Loucy (cell line): ENCODE data around the gene ACVR1B.

Source experiments
- H2AFZ ChIP-seq: fragments of 200-600 bp; sonication (generic); 2 replicates; pipeline ENCODE4 v1.6.0; 2016; ENCODE audit warnings: antibody characterized with exemption, mild to moderate bottlenecking, low read length, moderate library complexity
- H3F3A ChIP-seq: fragments of 200-600 bp; 2 replicates; pipeline ENCODE4 v1.6.0; 2016; ENCODE audit warnings: antibody characterized with exemption, low read depth, mild to moderate bottlenecking
- H3K27me3 ChIP-seq: fragments of 200-600 bp; sonication (generic); 2 replicates; pipeline ENCODE4 v1.6.1; 2014; ENCODE audit warnings: low read length, mild to moderate bottlenecking; ENCODE audit not compliant: insufficient read depth, poor library complexity, severe bottlenecking
- H3K36me3 ChIP-seq: fragments of 200-600 bp; sonication (generic); 2 replicates; pipeline ENCODE4 v1.6.1; 2016; ENCODE audit warnings: low read length; ENCODE audit not compliant: insufficient read depth
- H3K4me1 ChIP-seq: fragments of 200-600 bp; sonication (generic); 2 replicates; pipeline ENCODE4 v1.5.1; 2014; ENCODE audit warnings: low read length, mild to moderate bottlenecking; ENCODE audit not compliant: insufficient read depth, poor library complexity, severe bottlenecking
- H3K4me2 ChIP-seq: fragments of 200-600 bp; sonication (generic); 2 replicates; pipeline ENCODE4 v1.6.0; 2014; ENCODE audit warnings: antibody characterized with exemption, low read length, low read depth, mild to moderate bottlenecking; ENCODE audit not compliant: poor library complexity, severe bottlenecking
- H3K4me3 ChIP-seq: fragments of 200-600 bp; sonication (generic); 2 replicates; pipeline ENCODE4 v1.5.1; 2014; ENCODE audit warnings: low read length, mild to moderate bottlenecking, mixed read lengths; ENCODE audit not compliant: poor library complexity, severe bottlenecking
- H3K79me2 ChIP-seq: fragments of 200-600 bp; sonication (generic); 2 replicates; pipeline ENCODE4 v1.6.1; 2014; ENCODE audit warnings: low read length; ENCODE audit not compliant: insufficient read depth
- H3K9ac ChIP-seq: fragments of 200-600 bp; sonication (generic); 2 replicates; pipeline ENCODE4 v1.6.0; 2014; ENCODE audit warnings: mild to moderate bottlenecking, low read depth, low read length, moderate library complexity; ENCODE audit not compliant: poor library complexity, severe bottlenecking
- H3K9me2 ChIP-seq: fragments of 200-600 bp; sonication (generic); replicated peaks from 2 replicates; pipeline ENCODE4 v1.6.1; 2016; ENCODE audit warnings: low read depth, low read length, mixed read lengths
- H3K9me3 ChIP-seq: fragments of 200-600 bp; sonication (generic); 2 replicates; pipeline ENCODE4 v1.6.1; 2014; ENCODE audit warnings: mild to moderate bottlenecking, antibody characterized with exemption, low read length, low read depth; ENCODE audit not compliant: insufficient read depth
- H4K20me1 ChIP-seq: fragments of 200-600 bp; sonication (generic); 2 replicates; pipeline ENCODE4 v1.6.0; 2014; ENCODE audit warnings: antibody characterized with exemption, low read length, mild to moderate bottlenecking; ENCODE audit not compliant: insufficient read depth, poor library complexity, severe bottlenecking
- EZH2phosphoT487 ChIP-seq: fragments of 200-600 bp; IDR thresholded peaks from 2 replicates; pipeline ENCODE4 v1.6.1; 2018; ENCODE audit warnings: antibody characterized with exemption, mild to moderate bottlenecking, moderate library complexity, borderline replicate concordance
- TF ChIP-seq, protein P1 (sequence below): fragments of 200-600 bp; sonication (generic); conservative IDR thresholded peaks from 2 replicates; pipeline ENCODE4 v1.5.1; 2014; ENCODE audit warnings: mild to moderate bottlenecking, antibody characterized with exemption, low read length

ACVR1B gene

DNA sequence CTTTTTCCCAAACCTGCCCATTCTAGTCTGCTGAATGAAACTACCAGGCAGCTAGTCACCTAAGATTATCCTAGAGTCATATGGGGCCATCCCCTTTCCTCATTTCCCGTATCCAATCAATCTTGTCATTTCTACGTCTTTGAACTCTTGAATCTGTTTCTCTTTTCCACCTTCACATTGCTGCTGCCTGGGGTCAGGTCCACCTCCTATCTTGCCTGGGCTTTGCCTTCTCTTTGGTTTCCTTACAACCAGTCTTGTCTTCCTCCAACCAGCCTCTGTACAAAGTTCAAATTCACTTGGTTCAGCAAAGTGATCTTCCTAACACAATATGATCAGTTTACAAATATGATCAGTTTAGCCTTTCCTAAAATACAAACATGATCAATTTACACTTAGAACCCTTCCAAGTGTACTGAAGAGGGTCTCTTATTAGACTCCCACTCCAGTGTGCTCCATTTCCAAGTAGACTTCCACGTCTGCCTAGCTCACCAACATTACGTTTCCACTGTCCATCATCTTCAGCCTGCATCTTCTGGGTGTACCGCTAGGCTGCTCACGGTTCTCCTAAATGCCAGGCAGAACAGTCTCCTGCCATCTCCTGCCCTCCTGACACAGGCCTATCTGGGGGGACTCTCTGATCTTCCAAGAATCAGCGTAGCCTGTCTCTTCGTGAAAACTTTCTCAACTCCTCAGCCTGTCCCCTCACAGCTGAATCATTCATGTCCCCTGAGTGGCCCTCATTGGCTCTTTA lies 4.1 kb upstream of the ACVR1B start:
- no peak overlapping the region for H3K4me3 ChIP-seq
- no peaks in the 10 kb centered on the region for H3K36me3 ChIP-seq
- H3F3A ChIP-seq = no peaks in the 10 kb centered on the region
- H3K4me2 ChIP-seq = no peak overlapping the region
- peaks cover 12% of the 10 kb centered on the region for H3K79me2 ChIP-seq
- H3K27me3 ChIP-seq = peaks cover 5% of the 10 kb centered on the region
- H3K9me2 ChIP-seq = no peaks in the 10 kb centered on the region
- no peak overlapping the region for H3K9ac ChIP-seq
- H2AFZ ChIP-seq = no peak overlapping the region
- peaks cover 39% of the 10 kb centered on the region for H3K4me1 ChIP-seq
- no peaks in the 10 kb centered on the region for H4K20me1 ChIP-seq
- TF ChIP-seq, protein P1, sequence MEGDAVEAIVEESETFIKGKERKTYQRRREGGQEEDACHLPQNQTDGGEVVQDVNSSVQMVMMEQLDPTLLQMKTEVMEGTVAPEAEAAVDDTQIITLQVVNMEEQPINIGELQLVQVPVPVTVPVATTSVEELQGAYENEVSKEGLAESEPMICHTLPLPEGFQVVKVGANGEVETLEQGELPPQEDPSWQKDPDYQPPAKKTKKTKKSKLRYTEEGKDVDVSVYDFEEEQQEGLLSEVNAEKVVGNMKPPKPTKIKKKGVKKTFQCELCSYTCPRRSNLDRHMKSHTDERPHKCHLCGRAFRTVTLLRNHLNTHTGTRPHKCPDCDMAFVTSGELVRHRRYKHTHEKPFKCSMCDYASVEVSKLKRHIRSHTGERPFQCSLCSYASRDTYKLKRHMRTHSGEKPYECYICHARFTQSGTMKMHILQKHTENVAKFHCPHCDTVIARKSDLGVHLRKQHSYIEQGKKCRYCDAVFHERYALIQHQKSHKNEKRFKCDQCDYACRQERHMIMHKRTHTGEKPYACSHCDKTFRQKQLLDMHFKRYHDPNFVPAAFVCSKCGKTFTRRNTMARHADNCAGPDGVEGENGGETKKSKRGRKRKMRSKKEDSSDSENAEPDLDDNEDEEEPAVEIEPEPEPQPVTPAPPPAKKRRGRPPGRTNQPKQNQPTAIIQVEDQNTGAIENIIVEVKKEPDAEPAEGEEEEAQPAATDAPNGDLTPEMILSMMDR = no peak
- no peak for TF ChIP-seq EZH2phosphoT487
- peaks cover 8% of the 10 kb centered on the region for H3K9me3 ChIP-seq

DNA sequence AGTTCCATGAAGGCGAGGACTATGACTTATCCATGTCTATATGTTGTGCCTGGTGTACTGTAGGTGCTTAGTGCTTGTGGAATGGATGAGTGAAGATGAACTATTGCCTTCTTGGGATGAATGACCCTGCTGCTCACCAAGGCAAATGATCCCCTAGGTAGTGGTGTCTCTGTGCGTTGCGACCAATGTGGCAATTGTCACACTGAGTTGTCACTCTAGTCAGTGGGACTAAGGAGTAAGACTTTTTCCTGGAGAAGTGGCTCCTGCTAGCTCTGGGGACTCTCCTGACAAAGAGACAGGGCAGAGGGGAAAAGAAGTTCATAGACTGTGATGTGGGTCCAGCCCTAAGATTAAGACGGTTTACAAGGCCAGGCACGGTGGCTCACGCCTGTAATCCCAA lies 3.4 kb upstream of the ACVR1B start:
- no peaks in the 10 kb centered on the region for H3K9me2 ChIP-seq
- H3K4me1 ChIP-seq = peaks cover 38% of the 10 kb centered on the region
- TF ChIP-seq, protein P1 = no peak
- TF ChIP-seq EZH2phosphoT487 = no peak
- H4K20me1 ChIP-seq = no peaks in the 10 kb centered on the region
- H3K4me3 ChIP-seq = no peak overlapping the region
- no peaks in the 10 kb centered on the region for H3F3A ChIP-seq
- no peaks in the 10 kb centered on the region for H3K36me3 ChIP-seq
- H3K9me3 ChIP-seq = peaks cover 8% of the 10 kb centered on the region
- no peak overlapping the region for H3K4me2 ChIP-seq
- peaks cover 18% of the 10 kb centered on the region for H3K79me2 ChIP-seq
- no peak overlapping the region for H3K9ac ChIP-seq
- H3K27me3 ChIP-seq = peaks cover 5% of the 10 kb centered on the region
- H2AFZ ChIP-seq = no peak overlapping the region

DNA sequence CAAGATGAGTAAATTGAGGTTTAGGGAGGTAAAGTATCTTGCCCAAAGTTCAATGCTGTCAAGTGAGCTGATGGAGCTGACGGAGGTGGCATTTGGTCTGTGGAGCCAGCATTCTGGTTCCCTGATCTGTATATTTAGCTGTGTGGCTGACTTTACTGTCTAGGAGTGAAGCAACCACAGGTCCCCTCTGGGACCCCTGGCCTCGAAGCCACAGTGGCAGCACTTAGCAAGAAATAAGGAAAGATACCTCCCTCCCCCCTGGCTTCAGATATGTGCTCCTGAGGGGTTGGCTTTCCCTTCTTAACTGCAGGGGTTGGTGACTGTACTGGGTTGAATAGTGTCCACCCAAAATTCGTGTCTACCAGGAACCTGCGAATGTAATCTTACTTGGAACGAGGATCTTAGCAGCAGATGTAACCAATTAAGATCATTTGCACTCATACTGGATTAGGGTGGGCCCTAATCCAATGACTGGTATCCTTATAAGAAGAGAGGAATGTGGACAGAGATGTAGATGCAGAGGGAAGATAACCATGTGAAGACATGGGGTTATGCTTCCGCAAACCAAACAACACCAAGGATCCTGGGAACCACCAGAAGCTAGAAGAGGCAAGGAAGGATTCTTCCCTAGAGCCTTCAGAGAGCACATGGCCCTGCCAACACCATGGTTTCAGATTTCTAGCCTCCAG lies 2.0 kb upstream of the ACVR1B start:
- peaks cover 5% of the 10 kb centered on the region for H3K27me3 ChIP-seq
- no peaks in the 10 kb centered on the region for H3K9me2 ChIP-seq
- peaks cover 32% of the 10 kb centered on the region for H3K79me2 ChIP-seq
- no peak overlapping the region for H3K4me3 ChIP-seq
- peak overlapping the region; percentile 21; the same call in 1 of the 2 replicates for H2AFZ ChIP-seq
- peaks cover 8% of the 10 kb centered on the region for H3K9me3 ChIP-seq
- H3K4me2 ChIP-seq = peak overlapping the region; percentile 98
- no peak for TF ChIP-seq EZH2phosphoT487
- TF ChIP-seq, protein P1 = no peak
- no peak overlapping the region for H3K9ac ChIP-seq
- peaks cover 4% of the 10 kb centered on the region for H4K20me1 ChIP-seq
- no peaks in the 10 kb centered on the region for H3F3A ChIP-seq
- H3K4me1 ChIP-seq = peaks cover 39% of the 10 kb centered on the region
- no peaks in the 10 kb centered on the region for H3K36me3 ChIP-seq
